ENCODE measurements around the gene INTS4. TPM values are rescaled to one million over a fixed set of nuclear protein-coding genes. Genes with fewer than 3 reads are reported as not detected.
A peak's percentile ranks its signal among the peaks of the same experiment; 100 is the strongest.

Gene INTS4
- total and polyA plus RNA-seq, 10 of the 15 experiments (the other 5 are each of a cell fraction or from before 2014, with no cell fraction given) = 20.2 to 50.5 (median 40.0) TPM

- Histone ChIP-seq H4K20me1 (ENCODE audit: control insufficient read depth, insufficient read depth) (no peaks in the 10 kb centered on the region), H3K9me3 (replicated peaks; ENCODE audit: control insufficient read depth, insufficient read depth, low read length) (no peaks in the 10 kb centered on the region), H2AFZ (ENCODE audit: control insufficient read depth, low read depth, low read length) (peak overlapping the region; percentile 15; the same call in 1 of the 2 replicates), H3K27me3 (replicated peaks in 1 of 2; ENCODE audit: control insufficient read depth in 2 of 2, insufficient read depth in 2 of 2, low read length in 1 of 2) (no peaks in the 10 kb centered on the region), H3K79me2 (ENCODE audit: control insufficient read depth, insufficient read depth, low read length) (no peaks in the 10 kb centered on the region), H3K4me2 (ENCODE audit: control insufficient read depth, insufficient read depth) (no peak overlapping the region), H3K36me3 (ENCODE audit: control insufficient read depth in 2 of 2, insufficient read depth in 2 of 2, low read length in 1 of 2) (no peaks in the 10 kb centered on the region), H3K4me1 (ENCODE audit: control insufficient read depth, insufficient read depth, low read length) (peaks cover 6% of the 10 kb centered on the region), H3K4me3 (no peak overlapping the region), H3K27ac (ENCODE audit: control insufficient read depth, insufficient read depth) (no peak overlapping the region), H3K9ac (ENCODE audit: control insufficient read depth, insufficient read depth, low read length) (no peak overlapping the region)
- WGBS (ENCODE audit: insufficient coverage, insufficient replicate concordance, low lambda C conversion rate, missing lambda C conversion rate) = 62% methylated on average over 10 of the region's 10 CpGs
- RAD21 ChIA-PET (ENCODE audit: unreplicated experiment) = no interaction called here
- TF ChIP-seq SMAD1 (IDR thresholded peaks at IDR 0.05; ENCODE audit: low read depth, partially characterized antibody) = no peak
- no peak for TF ChIP-seq RUNX3 (IDR thresholded peaks at IDR 0.05; ENCODE audit: low read length)
- TF ChIP-seq ZZZ3 (IDR thresholded peaks at IDR 0.05; ENCODE audit: control insufficient read depth, insufficient read length, low read depth) = no peak
- no peak for TF ChIP-seq TAF1 (IDR thresholded peaks at IDR 0.05; ENCODE audit: borderline replicate concordance, low read depth, low read length)
- no peak for TF ChIP-seq ASH2L (IDR thresholded peaks at IDR 0.05; ENCODE audit: borderline replicate concordance, low read depth)
- intact Hi-C loops (cut with micrococcal nuclease; ENCODE audit: unreplicated experiment) = no loop called here
- BruUV-seq (replicated peaks) = no TSS peak
- FAIRE-seq = no peak
- CTCF ChIA-PET = no interaction called here
- no peak for DNase-seq (ENCODE audit: low read depth, low spot score)
- no peak for ATAC-seq
- in situ Hi-C loops (cut with MboI) = no loop called here
- SMC1A ChIA-PET (ENCODE audit: uncharacterized antibody, unreplicated experiment) = interaction anchor here (5.2 kb wide), 1 partner anchor 11 kb away, joined by 19 read pairs; no protein-coding TSS in a partner anchor
- POLR2A ChIA-PET = interaction anchor here (0.7 kb wide), 1 partner anchor 276 kb away, joined by 4 read pairs; no protein-coding TSS in a partner anchor
Measured at GRCh38 chr11:78034623-78035022, 40.2 kb upstream of the INTS4 start.

GRCh38 chr11:78033040-78033439 lies 38.6 kb upstream of the INTS4 start:
- 64% methylated on average over 4 of the region's 4 CpGs for WGBS (ENCODE audit: insufficient coverage, insufficient replicate concordance, low lambda C conversion rate, missing lambda C conversion rate)
- FAIRE-seq (no peak), DNase-seq (ENCODE audit: low read depth, low spot score) (no peak), ATAC-seq (no peak)
- in situ Hi-C loops (cut with MboI) = no loop called here
- Histone ChIP-seq H2AFZ (ENCODE audit: control insufficient read depth, low read depth, low read length) (no peak overlapping the region), H3K79me2 (ENCODE audit: control insufficient read depth, insufficient read depth, low read length) (no peaks in the 10 kb centered on the region), H3K27ac (ENCODE audit: control insufficient read depth, insufficient read depth) (no peak overlapping the region), H3K27me3 (replicated peaks in 1 of 2; ENCODE audit: control insufficient read depth in 2 of 2, insufficient read depth in 2 of 2, low read length in 1 of 2) (no peaks in the 10 kb centered on the region), H3K36me3 (ENCODE audit: control insufficient read depth in 2 of 2, insufficient read depth in 2 of 2, low read length in 1 of 2) (no peaks in the 10 kb centered on the region), H3K9ac (ENCODE audit: control insufficient read depth, insufficient read depth, low read length) (no peak overlapping the region), H3K4me3 (no peak overlapping the region), H3K4me1 (ENCODE audit: control insufficient read depth, insufficient read depth, low read length) (peaks cover 6% of the 10 kb centered on the region), H4K20me1 (ENCODE audit: control insufficient read depth, insufficient read depth) (no peaks in the 10 kb centered on the region), H3K4me2 (ENCODE audit: control insufficient read depth, insufficient read depth) (no peak overlapping the region), H3K9me3 (replicated peaks; ENCODE audit: control insufficient read depth, insufficient read depth, low read length) (no peaks in the 10 kb centered on the region)
- no peak for TF ChIP-seq BRCA1 (IDR thresholded peaks at IDR 0.05; ENCODE audit: low read depth, low read length)
- TF ChIP-seq BCL3 (IDR thresholded peaks at IDR 0.05; ENCODE audit: borderline replicate concordance, insufficient read depth, low read depth, low read length, poor library complexity, severe bottlenecking) = no peak
- no peak for TF ChIP-seq NKRF (conservative IDR thresholded peaks at IDR 0.05)
- no peak for TF ChIP-seq NR2F1 (conservative IDR thresholded peaks at IDR 0.05)
- no peak for TF ChIP-seq RELB (IDR thresholded peaks at IDR 0.05; ENCODE audit: low read depth)
- TF ChIP-seq RB1 (IDR thresholded peaks at IDR 0.05; ENCODE audit: borderline replicate concordance) = no peak
- ChIA-PET SMC1A (ENCODE audit: uncharacterized antibody, unreplicated experiment) (interaction anchor here (5.2 kb wide), 1 partner anchor 13 kb away, joined by 19 read pairs; no protein-coding TSS in a partner anchor), POLR2A (interaction anchor here (0.6 to 3.5 kb wide), 2 partner anchors 12 to 351 kb away, joined by 3 to 12 read pairs; no protein-coding TSS in a partner anchor), CTCF (interaction anchor here (1.6 to 3.5 kb wide), 3 partner anchors 11 to 34 kb away, joined by 5 to 17 read pairs (median 9); no protein-coding TSS in a partner anchor), RAD21 (ENCODE audit: unreplicated experiment) (no interaction called here)
- intact Hi-C loops (cut with micrococcal nuclease; ENCODE audit: unreplicated experiment) = no loop called here
- no TSS peak for BruUV-seq (replicated peaks)

Data from GM12878 (cell line).